GM13976 (cell line): ENCODE measurements around the gene MYO1D.

ENCODE experiments used
- DNase-seq: peaks from one replicate; pipeline ENCODE4 v3.0.0; 2012; ENCODE audit warnings: low spot score
- in situ Hi-C: fragments of 300-500 bp; cut with MboI; formaldehyde crosslinking; loops from one replicate; pipeline ENCODE4 v1.12.0; 2022; ENCODE audit warnings: low sequenced_read_pairs, mixed read lengths, inconsistent platforms; ENCODE audit not compliant: unreplicated experiment
- TF ChIP-seq, protein P1 (sequence below): IDR thresholded peaks from 2 replicates; pipeline ENCODE4 v1.5.1; 2012; ENCODE audit warnings: borderline replicate concordance, mild to moderate bottlenecking; ENCODE audit not compliant: insufficient read depth; ENCODE audit errors: extremely low read depth, missing control alignments, control extremely low read depth

The MYO1D gene

GRCh38 chr17:32815460-32815859 is 61.5 kb downstream of the MYO1D start:
- DNase-seq, result no peak
- in situ Hi-C loops, result no loop called here
- TF ChIP-seq, protein P1, sequence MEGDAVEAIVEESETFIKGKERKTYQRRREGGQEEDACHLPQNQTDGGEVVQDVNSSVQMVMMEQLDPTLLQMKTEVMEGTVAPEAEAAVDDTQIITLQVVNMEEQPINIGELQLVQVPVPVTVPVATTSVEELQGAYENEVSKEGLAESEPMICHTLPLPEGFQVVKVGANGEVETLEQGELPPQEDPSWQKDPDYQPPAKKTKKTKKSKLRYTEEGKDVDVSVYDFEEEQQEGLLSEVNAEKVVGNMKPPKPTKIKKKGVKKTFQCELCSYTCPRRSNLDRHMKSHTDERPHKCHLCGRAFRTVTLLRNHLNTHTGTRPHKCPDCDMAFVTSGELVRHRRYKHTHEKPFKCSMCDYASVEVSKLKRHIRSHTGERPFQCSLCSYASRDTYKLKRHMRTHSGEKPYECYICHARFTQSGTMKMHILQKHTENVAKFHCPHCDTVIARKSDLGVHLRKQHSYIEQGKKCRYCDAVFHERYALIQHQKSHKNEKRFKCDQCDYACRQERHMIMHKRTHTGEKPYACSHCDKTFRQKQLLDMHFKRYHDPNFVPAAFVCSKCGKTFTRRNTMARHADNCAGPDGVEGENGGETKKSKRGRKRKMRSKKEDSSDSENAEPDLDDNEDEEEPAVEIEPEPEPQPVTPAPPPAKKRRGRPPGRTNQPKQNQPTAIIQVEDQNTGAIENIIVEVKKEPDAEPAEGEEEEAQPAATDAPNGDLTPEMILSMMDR, result no peak

DNA sequence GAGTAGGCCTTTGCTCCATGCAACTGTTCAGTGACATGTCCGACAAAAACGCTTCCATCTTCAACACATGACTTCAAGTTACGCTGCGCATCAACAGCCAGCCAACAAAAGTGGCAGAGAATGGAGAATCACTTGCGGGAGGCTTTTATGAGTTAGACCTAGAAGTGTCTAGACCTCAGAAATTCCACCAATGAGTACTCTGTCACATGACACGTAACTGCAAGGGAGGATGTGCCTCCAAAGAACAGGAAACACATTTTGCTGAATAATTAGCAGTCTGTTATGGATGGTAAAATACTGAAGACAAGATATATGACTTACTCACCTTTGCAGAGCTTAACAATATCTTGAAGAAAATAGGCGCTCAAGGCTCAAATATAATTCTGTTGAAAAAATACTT is 62.1 kb downstream of the MYO1D start:
- DNase-seq, result no peak
- TF ChIP-seq, protein P1, result no peak
- in situ Hi-C loops, result no loop called here

- in situ Hi-C loops, result no loop called here
- TF ChIP-seq, protein P1, result no peak
- DNase-seq, result no peak
Observed at GRCh38 chr17:32813021-32813420, 63.9 kb downstream of the MYO1D start.

DNA sequence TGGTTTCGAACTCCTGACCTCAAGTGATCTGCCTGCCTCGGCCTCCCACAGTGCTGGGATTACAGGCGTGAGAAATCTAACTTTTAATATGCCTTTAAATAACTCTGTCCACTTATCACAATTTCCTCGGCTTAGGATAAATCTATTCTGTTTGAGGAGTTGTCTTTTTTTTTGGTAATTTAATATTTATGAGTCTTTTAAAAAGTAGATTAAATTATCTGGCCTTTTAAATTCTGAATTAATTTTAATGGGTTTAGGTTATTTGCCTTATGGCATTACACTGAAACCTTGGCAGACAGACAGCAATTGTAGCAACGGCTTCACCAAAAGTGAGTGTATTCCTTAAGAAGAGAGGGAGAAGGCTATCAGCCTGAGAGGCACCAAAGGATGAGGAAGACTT is 66.2 kb downstream of the MYO1D start:
- no peak for DNase-seq
- TF ChIP-seq, protein P1, result no peak
- in situ Hi-C loops, result no loop called here

DNA sequence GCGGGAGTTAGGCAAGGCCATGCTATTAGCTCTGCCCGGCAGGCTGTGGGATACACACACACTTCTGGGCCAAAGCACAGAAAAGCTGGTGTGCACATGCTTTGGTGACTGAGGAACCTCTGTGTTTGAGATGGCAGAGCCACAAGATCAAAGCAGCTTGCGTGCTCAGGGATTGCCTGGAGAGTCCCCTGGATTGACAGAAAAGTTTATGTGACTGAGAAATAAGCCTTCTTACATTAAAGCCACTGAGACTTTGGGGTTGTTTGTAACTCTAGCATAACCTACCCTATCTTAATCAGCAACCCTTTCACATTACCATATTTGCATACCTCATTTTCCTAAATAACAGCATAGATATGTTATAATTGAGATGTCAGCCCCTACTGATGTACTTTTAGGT is 69.3 kb downstream of the MYO1D start:
- TF ChIP-seq, protein P1, result no peak
- no peak for DNase-seq

DNA sequence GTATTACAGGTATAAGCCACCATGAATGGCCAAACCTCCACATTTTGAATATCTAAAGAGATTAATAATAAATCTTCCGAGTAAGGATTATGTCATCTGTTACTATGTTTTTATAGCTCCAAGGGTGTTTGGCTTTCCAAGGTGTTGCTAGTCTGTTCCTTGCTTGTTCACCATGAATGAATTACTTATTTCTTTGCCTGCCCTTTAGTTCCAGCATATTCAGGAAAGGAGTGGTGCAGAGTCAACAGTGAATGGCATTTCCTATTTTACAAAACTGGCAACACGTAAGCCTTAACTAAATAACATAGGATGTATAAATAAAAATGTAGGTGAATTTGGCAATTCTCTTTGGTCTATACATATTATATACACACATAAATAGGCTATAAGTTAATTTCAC is 70.3 kb downstream of the MYO1D start:
- in situ Hi-C loops, result no loop called here
- DNase-seq, result no peak
- TF ChIP-seq, protein P1, result no peak

More for the DNA sequence above, 69.3 kb downstream of the MYO1D start:
- in situ Hi-C loops, result no loop called here
